Endothelial cell of hepatic sinusoid (primary cell): Measurements from ENCODE around the gene CLCN6.

Source experiments
- in situ Hi-C: cut with HindIII; loops from 2 replicates; pipeline ENCODE4 v1.10.0; 2017; ENCODE audit warnings: low sequenced_read_pairs

The CLCN6 gene

GRCh38 chr1:11891433-11892186 is 85.6 kb downstream of the CLCN6 start:
- in situ Hi-C loops = no loop called here
